Panc1 (cell line): Measurements from ENCODE around the gene ADAM12. TPM values are rescaled to one million over a fixed set of nuclear protein-coding genes. Genes with fewer than 3 reads are reported as not detected.

Experiments used
- ATAC-seq: fragments of 200-7000 bp; cut with Tn5 transposase; 2 replicates; pipeline ENCODE4 v1.9.1; 2020; ENCODE audit warnings: mild to moderate bottlenecking, moderate library complexity
- BruUV-seq: library from RNA; stranded (reverse); fragments of 400-500 nt; replicated peaks from 2 replicates; lab custom pipeline; 2021; lab: Mats Ljungman, UMichigan
- CTCF ChIA-PET: fragments of 300-600 bp; sonication (Branson Sonifier 250); formaldehyde crosslinking; loops from one replicate; lab custom pipeline; 2022; ENCODE audit warnings: antibody characterized with exemption; lab: Charles Lee
- POLR2A ChIA-PET: fragments of 300-600 bp; sonication (Branson Sonifier 250); formaldehyde crosslinking; loops from one replicate; lab custom pipeline; 2022; ENCODE audit warnings: antibody characterized with exemption; lab: Charles Lee
- DNase-seq: peaks from one replicate; pipeline ENCODE4 v3.0.0-alpha.2; 2010; ENCODE audit warnings: low read depth, low spot score
- H3K27ac ChIP-seq: 2 replicates; pipeline ENCODE4 v1.5.1; 2011; ENCODE audit warnings: mild to moderate bottlenecking, low read length, inconsistent platforms
- H3K27me3 ChIP-seq: fragments of 200-500 bp; sonication (Bioruptor generic); 2 replicates; pipeline ENCODE4 v1.6.0; 2014; ENCODE audit warnings: low read length, inconsistent platforms; ENCODE audit not compliant: control insufficient read depth, insufficient read depth
- H3K36me3 ChIP-seq: fragments of 200-500 bp; sonication (Bioruptor generic); 2 replicates; pipeline ENCODE4 v1.5.1; 2014; ENCODE audit warnings: inconsistent platforms, mild to moderate bottlenecking, low read length, moderate library complexity; ENCODE audit not compliant: control insufficient read depth, insufficient read depth
- H3K4me1 ChIP-seq: 2 replicates; pipeline ENCODE4 v1.5.1; 2011; ENCODE audit warnings: inconsistent platforms, mild to moderate bottlenecking, low read length, moderate library complexity; ENCODE audit not compliant: control insufficient read depth, insufficient read depth
- H3K4me3 ChIP-seq, 2 experiments: 2 replicates each; pipeline ENCODE4 v1.5.1; 2011 to 2012; ENCODE audit warnings: low read depth in 2 of 2, low read length in 2 of 2, mild to moderate bottlenecking in 2 of 2, inconsistent platforms in 1 of 2, moderate library complexity in 1 of 2
- H3K9me3 ChIP-seq: fragments of 200-500 bp; sonication (Bioruptor generic); 2 replicates; pipeline ENCODE4 v1.5.1; 2014; ENCODE audit warnings: low read depth, mild to moderate bottlenecking, inconsistent platforms, low read length, moderate library complexity; ENCODE audit not compliant: control insufficient read depth, insufficient read depth
- POLR2AphosphoS5 ChIP-seq: IDR thresholded peaks from 2 replicates; pipeline ENCODE4 v1.6.1; 2012; ENCODE audit warnings: mild to moderate bottlenecking, low read depth, low read length, moderate library complexity
- SIN3A ChIP-seq: IDR thresholded peaks from 2 replicates; pipeline ENCODE4 v1.6.1; 2012; ENCODE audit warnings: low read depth, mild to moderate bottlenecking, low read length, moderate library complexity, borderline replicate concordance; ENCODE audit not compliant: insufficient read depth
- TCF7L2 ChIP-seq: IDR thresholded peaks from 2 replicates; pipeline ENCODE4 v1.6.1; 2011; ENCODE audit warnings: mild to moderate bottlenecking, low read depth, low read length, inconsistent platforms
- in situ Hi-C: cut with HindIII; loops from 2 replicates; pipeline ENCODE4 v1.10.0; 2016; ENCODE audit warnings: low sequenced_read_pairs, low pct_unique_long_range_greater_than_20kb
- intact Hi-C: fragments of 100-400 bp; cut with micrococcal nuclease; formaldehyde crosslinking; loops from one replicate; pipeline ENCODE4 v1.10.0; 2022; ENCODE audit not compliant: unreplicated experiment
- total RNA-seq: library from RNA; stranded (reverse); gene quantifications from one replicate; pipeline ENCODE4 v1.2.1, GENCODE V29; 2021; ENCODE audit not compliant: unreplicated experiment
- TF ChIP-seq, protein P1 (sequence below): fragments of 450-650 bp; IDR thresholded peaks from 2 replicates; pipeline ENCODE4 v1.5.1; 2017; ENCODE audit warnings: mild to moderate bottlenecking
- TF ChIP-seq, protein P2 (sequence below), 2 experiments: IDR thresholded peaks; 2 replicates each; pipeline ENCODE4 v1.6.1; 2011 to 2012; ENCODE audit warnings: low read depth in 2 of 2, control low read depth in 1 of 2, low read length in 1 of 2, mild to moderate bottlenecking in 1 of 2, moderate library complexity in 1 of 2; ENCODE audit not compliant: insufficient read depth in 1 of 2

Gene ADAM12
- total RNA-seq, 1 experiment from 2014 or later, result 0.10 TPM

DNA sequence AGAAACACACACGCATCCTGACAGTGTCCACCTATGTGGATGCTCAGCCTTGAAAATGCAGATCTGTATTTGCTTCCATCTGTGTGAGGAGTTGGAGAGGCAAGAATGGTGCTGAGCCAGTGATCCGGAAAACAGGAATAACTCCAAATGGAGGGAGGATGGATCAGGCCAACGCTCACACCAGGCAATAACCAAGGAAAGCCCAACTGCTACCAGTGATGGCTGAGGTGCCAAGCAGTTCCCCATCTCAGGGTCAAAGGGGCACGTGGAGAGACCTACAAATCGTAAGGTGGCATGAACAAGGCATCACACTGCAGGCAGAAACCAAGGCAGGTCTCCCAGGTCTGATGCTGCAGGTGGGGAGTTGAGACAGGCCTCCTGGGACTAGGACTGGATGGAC, 153.6 kb downstream of the ADAM12 start:
- intact Hi-C loops, result no loop called here

DNA sequence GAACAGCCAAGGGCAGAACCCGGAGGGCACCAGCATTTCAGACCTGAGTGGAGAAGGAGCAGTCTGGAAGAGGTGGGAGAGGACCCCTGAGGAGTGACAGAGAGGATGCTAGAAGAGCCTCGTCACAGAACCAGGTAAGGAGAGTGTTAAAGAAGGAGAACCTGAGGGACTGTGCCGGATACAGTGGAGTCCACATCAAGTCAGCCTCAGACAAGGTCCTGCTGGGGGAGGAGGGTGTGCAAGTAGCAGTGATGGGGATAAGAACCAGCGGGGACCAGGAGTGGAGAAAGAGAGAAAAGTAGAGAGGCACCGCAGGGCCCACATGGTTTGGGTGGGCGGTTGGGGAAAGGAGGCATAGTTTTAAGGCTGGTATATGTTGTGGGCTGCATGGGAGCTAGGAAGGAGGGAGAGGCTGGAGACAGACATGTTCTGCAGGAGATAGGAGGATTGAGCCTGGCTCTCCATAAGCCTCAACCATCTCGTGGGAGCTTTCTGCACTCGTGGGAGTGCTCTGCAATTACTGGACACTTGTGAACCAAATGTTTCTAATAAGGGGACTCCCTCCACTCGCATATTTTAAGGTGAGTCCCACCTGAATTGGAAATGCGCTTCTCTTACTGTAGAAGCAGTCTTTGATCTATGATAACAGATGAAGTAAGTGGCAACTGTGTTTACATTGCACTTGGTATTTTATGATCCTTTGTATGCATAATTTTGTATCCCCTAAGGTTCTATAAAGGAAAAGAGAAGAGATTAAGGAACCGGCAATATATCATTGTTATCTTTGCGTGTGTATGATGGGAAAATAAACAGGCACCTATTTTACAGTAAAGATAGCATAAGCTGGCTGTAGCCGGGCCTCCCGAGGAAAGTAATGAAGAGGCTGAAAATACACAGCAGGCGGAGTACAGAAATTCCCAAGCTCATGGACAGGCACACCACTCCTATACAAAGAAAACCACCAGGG, 154.8 kb downstream of the ADAM12 start:
- in situ Hi-C loops, result no loop called here
- H3K27me3 ChIP-seq, result no peaks in the 10 kb centered on the region
- no peak overlapping the region for H3K4me3 ChIP-seq
- no peak overlapping the region for H3K27ac ChIP-seq
- intact Hi-C loops, result no loop called here
- H3K9me3 ChIP-seq, result no peaks in the 10 kb centered on the region
- no TSS peak for BruUV-seq
- no peaks in the 10 kb centered on the region for H3K4me1 ChIP-seq
- TF ChIP-seq TCF7L2, result no peak
- TF ChIP-seq, protein P1, sequence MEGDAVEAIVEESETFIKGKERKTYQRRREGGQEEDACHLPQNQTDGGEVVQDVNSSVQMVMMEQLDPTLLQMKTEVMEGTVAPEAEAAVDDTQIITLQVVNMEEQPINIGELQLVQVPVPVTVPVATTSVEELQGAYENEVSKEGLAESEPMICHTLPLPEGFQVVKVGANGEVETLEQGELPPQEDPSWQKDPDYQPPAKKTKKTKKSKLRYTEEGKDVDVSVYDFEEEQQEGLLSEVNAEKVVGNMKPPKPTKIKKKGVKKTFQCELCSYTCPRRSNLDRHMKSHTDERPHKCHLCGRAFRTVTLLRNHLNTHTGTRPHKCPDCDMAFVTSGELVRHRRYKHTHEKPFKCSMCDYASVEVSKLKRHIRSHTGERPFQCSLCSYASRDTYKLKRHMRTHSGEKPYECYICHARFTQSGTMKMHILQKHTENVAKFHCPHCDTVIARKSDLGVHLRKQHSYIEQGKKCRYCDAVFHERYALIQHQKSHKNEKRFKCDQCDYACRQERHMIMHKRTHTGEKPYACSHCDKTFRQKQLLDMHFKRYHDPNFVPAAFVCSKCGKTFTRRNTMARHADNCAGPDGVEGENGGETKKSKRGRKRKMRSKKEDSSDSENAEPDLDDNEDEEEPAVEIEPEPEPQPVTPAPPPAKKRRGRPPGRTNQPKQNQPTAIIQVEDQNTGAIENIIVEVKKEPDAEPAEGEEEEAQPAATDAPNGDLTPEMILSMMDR, result no peak
- TF ChIP-seq POLR2AphosphoS5, result no peak
- no peak for TF ChIP-seq SIN3A
- TF ChIP-seq, protein P2, sequence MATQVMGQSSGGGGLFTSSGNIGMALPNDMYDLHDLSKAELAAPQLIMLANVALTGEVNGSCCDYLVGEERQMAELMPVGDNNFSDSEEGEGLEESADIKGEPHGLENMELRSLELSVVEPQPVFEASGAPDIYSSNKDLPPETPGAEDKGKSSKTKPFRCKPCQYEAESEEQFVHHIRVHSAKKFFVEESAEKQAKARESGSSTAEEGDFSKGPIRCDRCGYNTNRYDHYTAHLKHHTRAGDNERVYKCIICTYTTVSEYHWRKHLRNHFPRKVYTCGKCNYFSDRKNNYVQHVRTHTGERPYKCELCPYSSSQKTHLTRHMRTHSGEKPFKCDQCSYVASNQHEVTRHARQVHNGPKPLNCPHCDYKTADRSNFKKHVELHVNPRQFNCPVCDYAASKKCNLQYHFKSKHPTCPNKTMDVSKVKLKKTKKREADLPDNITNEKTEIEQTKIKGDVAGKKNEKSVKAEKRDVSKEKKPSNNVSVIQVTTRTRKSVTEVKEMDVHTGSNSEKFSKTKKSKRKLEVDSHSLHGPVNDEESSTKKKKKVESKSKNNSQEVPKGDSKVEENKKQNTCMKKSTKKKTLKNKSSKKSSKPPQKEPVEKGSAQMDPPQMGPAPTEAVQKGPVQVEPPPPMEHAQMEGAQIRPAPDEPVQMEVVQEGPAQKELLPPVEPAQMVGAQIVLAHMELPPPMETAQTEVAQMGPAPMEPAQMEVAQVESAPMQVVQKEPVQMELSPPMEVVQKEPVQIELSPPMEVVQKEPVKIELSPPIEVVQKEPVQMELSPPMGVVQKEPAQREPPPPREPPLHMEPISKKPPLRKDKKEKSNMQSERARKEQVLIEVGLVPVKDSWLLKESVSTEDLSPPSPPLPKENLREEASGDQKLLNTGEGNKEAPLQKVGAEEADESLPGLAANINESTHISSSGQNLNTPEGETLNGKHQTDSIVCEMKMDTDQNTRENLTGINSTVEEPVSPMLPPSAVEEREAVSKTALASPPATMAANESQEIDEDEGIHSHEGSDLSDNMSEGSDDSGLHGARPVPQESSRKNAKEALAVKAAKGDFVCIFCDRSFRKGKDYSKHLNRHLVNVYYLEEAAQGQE (IDR thresholded peaks at IDR 0.05; ENCODE audit: insufficient read depth in 1 of 2, low read depth in 2 of 2, low read length in 1 of 2), result no peak
- ChIA-PET POLR2A (no interaction called here), CTCF (no interaction called here)
- no peak for DNase-seq
- no peak for ATAC-seq
- no peaks in the 10 kb centered on the region for H3K36me3 ChIP-seq

More for the DNA sequence above, 153.6 kb downstream of the ADAM12 start:
- no peaks in the 10 kb centered on the region for H3K4me1 ChIP-seq
- H3K4me3 ChIP-seq, result no peak overlapping the region
- ATAC-seq, result no peak
- ChIA-PET POLR2A (no interaction called here), CTCF (no interaction called here)
- no peak for DNase-seq
- H3K9me3 ChIP-seq, result no peaks in the 10 kb centered on the region
- no peaks in the 10 kb centered on the region for H3K36me3 ChIP-seq
- BruUV-seq, result no TSS peak
- no peaks in the 10 kb centered on the region for H3K27me3 ChIP-seq
- no peak overlapping the region for H3K27ac ChIP-seq
- TF ChIP-seq, protein P2 (IDR thresholded peaks at IDR 0.05; ENCODE audit: insufficient read depth in 1 of 2, low read depth in 2 of 2, low read length in 1 of 2), result no peak
- TF ChIP-seq TCF7L2, result no peak
- TF ChIP-seq, protein P1, result no peak
- no peak for TF ChIP-seq SIN3A
- no peak for TF ChIP-seq POLR2AphosphoS5
- in situ Hi-C loops, result no loop called here
